PC-9 (cell line): ENCODE results near the gene IRF8.

Experiments
- EZH2 ChIP-seq: fragments of 200-600 bp; sonication (generic); IDR thresholded peaks from 2 replicates; pipeline ENCODE4 v1.8.0; 2017; ENCODE audit warnings: antibody characterized with exemption, low read depth
- TF ChIP-seq, protein P1 (sequence below): fragments of 200-600 bp; sonication (generic); conservative IDR thresholded peaks from 2 replicates; pipeline ENCODE4 v1.6.1; 2017; ENCODE audit warnings: mixed run types, antibody characterized with exemption, mild to moderate bottlenecking, moderate library complexity

DNA sequence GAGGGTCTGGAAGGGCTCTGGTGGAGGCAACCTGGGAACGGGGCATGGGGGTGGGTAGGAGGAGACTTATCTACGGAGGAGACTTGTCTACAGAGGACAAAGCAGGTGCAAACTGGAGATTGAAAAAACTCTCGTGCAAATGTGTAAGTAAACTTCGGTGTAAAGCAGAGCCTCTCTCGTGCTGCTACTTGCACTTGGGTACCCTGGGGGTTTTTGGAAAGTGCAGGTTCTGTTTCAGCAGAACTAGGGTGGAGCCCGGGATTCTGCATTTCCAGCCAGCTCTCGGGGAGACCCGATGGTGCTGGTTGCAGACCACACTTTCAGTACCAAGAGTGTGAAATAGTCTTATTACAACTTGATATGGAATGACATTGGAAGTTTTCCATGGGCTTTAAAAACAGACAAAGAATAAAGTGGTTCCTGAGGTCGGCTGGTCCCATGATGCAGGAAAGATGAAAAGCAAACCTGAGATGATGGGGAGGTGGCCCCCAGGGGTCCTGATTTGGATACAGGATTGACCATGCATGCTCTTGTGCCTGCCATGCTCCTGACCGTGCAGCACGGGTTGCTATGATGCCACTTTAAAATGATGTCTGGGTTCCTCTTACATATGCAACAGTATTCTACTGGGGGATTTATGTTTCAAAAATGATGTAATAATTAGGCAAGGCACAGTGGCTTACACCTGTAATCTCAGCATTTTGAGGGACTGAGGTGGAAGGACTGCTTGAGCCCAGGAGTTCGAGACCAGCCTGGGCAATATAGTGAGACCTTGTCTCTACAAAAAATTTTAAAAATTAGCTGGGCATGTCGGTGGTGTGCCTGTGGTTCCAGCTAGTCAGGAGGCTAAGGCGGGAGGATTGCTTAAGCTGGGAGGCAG lies 69.3 kb downstream of the IRF8 start:
- TF ChIP-seq, protein P1, sequence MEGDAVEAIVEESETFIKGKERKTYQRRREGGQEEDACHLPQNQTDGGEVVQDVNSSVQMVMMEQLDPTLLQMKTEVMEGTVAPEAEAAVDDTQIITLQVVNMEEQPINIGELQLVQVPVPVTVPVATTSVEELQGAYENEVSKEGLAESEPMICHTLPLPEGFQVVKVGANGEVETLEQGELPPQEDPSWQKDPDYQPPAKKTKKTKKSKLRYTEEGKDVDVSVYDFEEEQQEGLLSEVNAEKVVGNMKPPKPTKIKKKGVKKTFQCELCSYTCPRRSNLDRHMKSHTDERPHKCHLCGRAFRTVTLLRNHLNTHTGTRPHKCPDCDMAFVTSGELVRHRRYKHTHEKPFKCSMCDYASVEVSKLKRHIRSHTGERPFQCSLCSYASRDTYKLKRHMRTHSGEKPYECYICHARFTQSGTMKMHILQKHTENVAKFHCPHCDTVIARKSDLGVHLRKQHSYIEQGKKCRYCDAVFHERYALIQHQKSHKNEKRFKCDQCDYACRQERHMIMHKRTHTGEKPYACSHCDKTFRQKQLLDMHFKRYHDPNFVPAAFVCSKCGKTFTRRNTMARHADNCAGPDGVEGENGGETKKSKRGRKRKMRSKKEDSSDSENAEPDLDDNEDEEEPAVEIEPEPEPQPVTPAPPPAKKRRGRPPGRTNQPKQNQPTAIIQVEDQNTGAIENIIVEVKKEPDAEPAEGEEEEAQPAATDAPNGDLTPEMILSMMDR = no peak
- no peak for TF ChIP-seq EZH2
